Stimulated activated CD8-positive, alpha-beta memory T cell treated with anti-CD3 and anti-CD28 coated beads, Interleukin-7, amount 100 ng/mL, for 24 hours (primary cell): ENCODE measurements around the gene HRAS.
A peak's percentile ranks its signal among the peaks of the same experiment; 100 is the strongest.

ENCODE experiments used
- DNase-seq: peaks from one replicate; pipeline ENCODE4 v3.0.0-alpha.2; 2020; ENCODE audit warnings: low read depth

The HRAS gene

DNA sequence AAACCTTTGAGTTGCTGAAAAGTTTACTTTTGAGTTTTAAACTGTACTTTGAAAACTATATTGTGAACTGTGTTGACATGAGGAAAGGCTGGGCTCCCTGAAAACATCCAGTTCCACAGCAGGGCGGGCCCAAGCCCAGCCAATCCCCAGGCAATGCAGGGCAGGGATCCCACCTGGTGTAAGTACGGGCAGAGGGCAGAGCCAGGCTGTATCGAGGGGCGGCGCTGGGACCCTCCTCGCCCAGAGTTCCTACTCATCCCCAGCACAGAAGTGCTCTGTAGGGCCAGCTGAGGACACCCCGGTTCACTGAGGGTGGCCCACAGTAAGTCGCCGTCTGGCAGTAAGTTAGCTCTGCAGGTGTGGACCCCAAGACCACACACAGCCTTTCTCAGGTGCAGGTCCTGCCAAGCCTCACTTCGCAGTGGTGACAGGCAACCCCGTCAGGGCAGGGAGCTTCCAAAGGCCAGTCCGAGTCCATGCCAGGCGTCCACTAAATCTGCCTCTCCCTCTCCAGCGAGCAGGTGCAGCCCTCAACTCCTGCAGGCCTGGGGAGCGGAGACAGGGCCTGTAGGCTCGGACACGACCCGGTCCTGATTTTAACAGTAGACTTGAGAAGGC lies 31.7 kb upstream of the HRAS start:
- no peak for DNase-seq

DNA sequence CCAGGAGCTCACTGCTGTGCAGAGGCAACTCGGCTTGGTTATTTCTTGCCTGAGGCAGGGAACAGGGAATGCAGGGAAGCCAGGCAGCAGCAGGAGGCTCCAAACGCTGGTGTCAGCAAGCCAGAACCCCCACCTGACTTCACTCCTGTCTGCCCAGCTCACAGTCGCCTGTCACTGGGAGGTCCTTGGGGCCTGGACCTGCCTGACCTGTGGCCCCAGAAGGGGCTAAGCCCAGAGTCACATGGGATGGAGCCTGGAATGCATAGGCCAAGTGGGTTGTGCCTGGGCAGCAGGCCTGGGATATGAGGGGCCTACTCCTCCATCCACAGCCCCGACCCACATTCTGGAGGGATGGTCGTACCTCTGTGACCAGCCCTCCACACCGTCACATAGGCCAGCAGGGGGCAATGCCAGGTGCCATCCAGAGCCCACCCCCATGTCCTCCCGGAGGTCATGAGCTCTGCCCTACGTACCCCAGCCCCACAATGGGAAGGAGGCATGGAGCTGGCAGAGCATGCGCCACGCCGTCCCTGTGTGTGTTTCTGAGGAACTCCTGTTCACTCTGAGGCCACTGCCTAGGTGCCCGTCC lies 30.6 kb upstream of the HRAS start:
- DNase-seq = no peak

DNA sequence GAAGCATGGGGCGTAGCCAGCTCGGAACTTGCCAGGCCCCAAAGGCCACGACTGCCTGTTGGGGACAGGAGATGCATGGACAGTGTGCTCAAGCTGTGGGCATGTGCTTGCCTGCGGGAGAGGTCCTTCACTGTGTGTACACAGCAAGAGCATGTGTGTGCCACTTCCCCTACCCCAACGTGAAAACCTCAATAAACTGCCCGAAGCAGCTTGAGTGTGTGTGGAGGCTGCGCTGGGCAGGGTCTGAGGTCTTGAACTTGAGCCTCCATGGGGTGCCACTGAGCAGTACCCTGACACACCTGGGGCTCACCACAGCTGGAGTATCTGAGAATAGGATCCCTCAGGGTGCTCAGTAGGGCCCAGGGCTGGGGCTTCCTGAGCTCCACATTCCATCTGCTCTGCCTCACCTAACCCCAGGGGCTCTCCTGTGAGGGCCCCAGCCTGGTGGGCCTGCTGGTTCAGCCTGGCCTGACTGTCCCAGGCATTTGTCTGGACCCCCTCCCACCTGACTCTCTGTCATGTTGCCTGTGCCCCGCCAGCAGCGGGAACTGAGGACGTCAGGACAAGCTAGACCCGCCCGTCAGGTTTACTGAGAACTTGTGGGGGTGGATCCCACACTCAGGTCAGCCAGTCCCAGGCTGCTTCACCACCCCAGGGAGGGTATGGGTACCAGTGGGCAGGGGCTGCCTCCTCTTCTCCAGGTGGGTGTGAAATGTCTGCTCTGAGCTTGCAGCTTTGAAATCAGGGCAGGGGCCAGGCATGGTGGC lies 28.6 kb upstream of the HRAS start:
- DNase-seq = no peak

DNA sequence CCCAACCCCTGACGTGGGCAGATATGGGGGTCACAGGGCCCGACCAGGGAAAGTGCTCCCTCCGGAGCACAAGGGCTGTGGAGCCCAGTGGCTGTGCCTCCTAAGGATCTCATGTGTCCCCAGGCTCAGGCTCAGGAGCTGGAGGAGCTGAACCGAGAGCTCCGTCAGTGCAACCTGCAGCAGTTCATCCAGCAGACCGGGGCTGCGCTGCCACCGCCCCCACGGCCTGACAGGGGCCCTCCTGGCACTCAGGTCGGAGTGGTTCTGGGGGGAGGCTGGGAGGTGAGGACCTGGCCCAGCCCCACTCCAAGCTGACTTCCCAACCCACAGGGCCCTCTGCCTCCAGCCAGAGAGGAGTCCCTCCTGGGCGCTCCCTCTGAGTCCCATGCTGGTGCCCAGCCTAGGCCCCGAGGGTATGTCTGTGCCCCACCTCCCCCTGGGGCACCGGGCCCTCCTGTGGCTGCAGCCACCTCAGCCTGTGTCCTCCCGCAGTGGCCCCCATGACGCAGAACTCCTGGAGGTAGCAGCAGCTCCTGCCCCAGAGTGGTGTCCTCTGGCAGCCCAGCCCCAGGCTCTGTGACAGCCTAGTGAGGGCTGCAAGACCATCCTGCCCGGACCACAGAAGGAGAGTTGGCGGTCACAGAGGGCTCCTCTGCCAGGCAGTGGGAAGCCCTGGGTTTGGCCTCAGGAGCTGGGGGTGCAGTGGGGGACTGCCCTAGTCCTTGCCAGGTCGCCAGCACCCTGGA lies 27.9 kb upstream of the HRAS start:
- no peak for DNase-seq

DNA sequence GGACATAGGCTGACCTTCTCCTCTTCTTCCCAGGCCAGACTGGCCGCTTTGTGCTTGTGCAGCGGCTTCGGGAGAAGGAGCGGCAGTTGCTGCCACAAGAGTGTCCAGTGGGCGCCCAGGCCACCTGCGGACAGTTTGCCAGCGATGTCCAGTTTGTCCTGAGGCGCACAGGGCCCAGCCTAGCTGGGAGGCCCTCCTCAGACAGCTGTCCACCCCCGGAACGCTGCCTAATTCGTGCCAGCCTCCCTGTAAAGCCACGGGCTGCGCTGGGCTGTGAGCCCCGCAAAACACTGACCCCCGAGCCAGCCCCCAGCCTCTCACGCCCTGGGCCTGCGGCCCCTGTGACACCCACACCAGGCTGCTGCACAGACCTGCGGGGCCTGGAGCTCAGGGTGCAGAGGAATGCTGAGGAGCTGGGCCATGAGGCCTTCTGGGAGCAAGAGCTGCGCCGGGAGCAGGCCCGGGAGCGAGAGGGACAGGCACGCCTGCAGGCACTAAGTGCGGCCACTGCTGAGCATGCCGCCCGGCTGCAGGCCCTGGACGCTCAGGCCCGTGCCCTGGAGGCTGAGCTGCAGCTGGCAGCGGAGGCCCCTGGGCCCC lies 26.8 kb upstream of the HRAS start:
- DNase-seq = no peak

DNA sequence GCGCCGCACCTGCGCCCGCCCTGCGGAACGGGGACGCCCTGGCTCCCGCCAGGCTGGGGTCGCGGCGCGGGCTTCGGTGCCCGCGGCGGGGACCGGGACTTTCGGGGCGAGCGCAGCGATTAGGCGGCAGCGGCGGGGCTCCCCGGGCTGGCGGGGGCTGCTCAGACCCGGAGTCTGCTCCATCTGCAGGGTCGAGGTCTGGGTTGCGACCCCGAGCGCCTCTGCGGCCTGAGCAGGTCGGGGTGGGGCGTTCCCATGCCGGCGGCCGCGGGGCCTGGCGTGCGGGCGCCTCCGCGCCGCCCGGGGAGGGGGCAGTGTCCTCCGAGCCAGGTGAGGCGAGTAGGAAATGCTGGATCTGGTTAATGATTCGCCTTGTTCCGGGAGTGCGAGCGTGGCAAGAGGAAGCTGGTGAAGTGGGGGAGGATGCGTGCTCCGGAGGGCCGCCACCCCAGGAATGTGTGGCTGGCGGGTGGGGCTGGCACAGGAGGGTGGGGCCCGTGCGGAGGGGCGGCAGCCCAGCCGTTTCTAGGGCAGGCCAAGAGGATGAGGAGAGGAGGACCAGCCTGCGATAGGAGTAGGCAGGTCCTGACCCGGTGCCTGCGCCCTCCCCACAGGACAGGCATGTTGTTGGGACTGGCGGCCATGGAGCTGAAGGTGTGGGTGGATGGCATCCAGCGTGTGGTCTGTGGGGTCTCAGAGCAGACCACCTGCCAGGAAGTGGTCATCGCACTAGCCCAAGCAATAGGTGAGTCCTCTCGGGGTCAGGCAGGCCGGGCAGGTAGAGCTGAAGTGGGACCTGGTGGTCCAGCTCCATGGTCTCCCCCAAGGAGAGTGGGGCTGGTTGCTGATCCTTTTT lies 26.0 kb upstream of the HRAS start:
- DNase-seq = no peak

DNA sequence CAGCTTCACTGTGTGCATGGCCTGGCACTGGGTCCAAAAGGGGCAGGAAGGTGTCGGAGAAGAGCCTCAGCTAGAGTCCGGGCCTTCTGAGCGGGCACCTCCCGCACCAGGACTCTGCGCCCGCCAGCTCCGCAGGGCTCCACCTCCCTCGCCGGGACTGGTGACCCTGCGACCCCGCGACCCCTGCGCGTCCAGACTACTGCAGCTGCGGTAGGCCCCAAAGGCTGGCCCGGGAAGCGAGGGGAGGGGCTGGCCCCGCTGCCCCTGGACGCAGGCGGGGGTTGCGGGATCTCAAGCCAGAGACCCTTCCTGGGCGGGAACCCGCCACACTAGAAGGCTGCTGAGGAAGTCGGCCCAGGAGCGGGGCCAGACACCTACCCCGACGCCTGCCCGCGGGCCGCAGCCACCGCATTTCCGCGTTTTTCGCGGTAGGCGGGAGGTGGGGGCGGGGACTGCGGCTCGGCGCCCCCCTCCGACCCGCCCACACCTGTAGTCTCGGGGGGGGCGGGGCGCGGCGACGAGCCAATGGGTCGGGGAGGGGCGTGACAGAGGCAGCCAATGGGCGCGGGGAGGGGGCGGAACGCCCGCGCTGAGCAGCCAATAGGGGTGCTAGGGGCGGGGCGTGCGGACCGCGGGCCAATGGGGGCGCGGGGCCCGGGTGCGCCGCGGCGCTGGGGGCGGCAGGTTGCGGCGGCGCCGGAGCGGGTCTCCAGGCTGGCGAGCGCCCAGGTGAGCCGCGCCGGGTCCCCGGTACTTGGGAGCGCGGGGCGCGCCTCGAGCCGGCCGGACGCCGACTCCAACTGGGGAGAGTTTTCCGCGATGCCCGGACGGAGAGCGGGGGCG lies 25.1 kb upstream of the HRAS start, which contains the start of the genes LMNTD2 and RASSF7:
LMNTD2 (minus strand) TSS at position 434 of the 843 bp plus-strand sequence; CDS start at position 412, 22 bp downstream.
RASSF7 (plus strand) TSS at position 666 of the 843 bp plus-strand sequence. CDS start 799 bp downstream, outside the sequence.
- peak; percentile 92 for DNase-seq

DNA sequence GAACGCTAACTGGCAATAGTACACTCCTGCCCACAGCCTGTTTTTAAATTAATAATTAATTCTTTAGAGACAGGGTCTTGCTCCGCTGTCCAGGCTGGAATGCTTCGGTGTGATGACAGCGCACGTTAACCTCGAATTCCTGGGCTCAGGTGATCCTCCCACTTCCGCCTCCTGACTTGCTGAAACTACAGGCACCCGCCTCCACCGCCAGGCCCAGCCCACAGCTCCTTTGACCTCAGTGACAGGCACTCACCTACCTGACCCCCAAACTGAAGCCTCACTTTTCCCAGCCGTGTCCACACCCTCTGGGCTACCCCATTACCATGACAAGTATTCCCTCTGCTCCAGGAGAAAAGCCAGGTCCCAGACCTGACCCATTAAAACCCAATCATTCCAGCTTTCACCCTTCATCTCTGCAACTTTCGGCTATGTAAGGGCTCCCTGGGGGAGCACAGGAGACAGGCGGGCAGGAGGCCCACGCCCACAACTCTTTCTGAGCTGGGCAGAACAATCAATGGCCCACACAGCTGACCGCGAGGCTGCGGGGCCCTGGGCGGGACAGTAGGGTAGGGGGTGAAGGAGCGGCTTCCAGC lies 24.4 kb upstream of the HRAS start:
- no peak for DNase-seq

DNA sequence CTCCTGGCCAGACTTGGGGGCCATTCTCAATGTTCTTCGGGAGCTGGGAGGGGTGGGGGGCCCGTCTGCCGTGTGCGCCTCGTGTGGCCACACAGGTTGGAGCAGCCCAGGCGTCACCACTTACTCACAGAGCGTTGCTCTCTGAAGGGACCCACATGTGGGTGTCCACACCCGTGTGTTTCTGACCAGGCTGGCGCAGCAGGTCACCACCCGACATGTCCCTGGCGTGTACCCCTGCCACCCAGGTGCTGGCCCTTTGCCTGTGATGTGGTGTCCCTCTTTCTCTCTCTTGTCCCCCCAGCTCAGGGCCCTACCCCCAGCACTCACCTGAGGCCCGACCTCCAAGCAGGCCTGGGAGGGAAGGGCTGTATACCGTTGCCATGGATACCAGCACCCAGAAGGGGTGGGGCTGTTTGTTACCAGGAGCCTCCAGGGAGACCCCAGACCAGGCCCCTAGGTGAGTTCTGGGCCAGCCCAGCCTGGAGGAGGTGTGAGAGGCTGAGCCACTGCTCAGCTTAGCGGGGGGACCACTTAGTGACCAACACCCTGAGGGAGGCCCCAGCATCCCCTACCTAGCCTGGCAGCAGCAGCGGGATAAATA lies 23.7 kb upstream of the HRAS start:
- DNase-seq = no peak

DNA sequence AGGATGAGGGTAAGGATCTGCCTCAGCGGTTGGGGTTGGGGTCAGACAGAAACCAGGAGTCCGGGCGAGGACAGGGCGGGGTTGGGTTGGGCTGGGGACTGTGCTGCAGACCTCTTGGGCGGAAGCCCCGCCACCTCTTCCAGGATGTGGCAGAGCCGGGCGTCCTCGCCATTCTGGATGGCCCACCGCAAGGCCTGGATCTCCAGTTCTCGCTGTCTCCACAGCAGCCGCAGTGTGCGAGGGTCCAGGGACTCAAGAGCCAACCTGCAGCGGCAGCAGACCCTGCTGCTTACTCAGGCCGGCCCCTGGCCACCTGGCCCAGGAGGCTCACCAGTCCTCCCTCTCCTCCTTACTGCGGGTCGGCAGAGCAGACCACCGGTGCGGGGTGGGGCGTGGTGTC lies 23.1 kb upstream of the HRAS start:
- no peak for DNase-seq

DNA sequence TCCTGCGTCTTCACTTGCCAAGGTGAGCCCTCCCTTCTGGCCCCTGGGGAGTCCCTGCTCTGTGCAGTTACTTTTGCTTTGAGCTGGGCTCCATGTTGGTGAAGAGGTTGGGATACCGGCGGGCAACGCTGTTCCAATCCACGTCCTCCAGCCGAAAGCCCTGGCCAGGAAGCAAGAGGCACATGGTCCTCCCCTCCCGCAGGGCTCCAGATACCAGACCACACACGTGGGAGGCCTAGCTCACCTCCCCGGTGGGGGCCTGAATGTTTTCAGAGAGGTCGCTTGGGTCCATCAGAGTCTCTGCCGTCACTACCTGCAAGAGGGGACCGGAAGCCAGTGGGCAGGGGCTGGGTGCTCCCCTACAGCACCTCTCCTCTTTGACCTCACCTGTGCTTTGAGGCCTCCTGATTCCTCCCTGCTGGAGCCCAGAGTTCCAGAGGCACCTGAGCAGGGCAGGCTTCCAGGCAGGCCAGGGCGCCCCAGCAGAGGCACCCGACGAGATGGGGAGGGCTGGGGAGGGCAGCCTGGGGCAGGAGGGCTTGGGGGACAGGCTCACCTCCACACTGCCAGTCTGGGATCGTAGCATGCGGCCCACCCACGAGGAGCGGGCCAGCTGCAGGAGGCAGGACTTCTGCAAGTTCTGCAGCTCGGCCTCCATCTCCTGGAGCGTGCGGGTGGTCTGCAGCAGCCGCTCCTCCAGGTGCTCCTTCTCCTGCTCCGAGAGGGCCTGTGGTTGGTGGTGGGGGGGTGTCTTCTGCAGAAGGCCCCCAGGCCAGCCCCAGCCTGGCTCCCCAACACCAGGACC lies 22.2 kb upstream of the HRAS start:
- DNase-seq = no peak

DNA sequence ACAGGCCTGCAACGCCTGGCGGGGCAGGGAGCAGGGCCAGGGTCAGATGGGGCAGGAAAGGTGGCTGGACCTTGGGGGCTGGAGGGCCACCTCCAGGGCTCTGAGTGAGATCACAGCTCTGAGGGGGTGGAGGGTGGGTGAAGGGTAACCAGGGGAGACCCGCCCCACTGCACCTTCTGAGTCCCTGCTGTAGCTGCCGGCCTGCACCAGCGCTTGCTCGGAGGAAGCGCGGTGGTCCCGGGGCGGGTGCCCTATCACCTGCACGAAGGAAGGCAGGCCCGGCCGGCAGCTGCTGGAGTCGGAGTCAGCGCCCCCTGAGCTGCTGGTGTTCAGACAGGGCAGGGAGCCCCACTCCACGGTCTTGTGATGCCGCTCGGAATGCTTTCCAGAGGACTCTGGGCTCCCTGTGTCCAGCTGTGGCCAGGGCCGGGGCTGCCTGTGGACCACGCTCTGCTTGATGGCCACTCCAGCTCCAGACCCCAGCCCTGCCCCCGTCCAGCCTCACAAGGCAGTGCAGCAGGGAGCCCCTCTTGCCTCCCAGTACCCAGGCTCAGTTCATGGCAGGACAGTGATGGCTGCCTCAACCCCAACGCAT lies 21.4 kb upstream of the HRAS start:
- no peak for DNase-seq

DNA sequence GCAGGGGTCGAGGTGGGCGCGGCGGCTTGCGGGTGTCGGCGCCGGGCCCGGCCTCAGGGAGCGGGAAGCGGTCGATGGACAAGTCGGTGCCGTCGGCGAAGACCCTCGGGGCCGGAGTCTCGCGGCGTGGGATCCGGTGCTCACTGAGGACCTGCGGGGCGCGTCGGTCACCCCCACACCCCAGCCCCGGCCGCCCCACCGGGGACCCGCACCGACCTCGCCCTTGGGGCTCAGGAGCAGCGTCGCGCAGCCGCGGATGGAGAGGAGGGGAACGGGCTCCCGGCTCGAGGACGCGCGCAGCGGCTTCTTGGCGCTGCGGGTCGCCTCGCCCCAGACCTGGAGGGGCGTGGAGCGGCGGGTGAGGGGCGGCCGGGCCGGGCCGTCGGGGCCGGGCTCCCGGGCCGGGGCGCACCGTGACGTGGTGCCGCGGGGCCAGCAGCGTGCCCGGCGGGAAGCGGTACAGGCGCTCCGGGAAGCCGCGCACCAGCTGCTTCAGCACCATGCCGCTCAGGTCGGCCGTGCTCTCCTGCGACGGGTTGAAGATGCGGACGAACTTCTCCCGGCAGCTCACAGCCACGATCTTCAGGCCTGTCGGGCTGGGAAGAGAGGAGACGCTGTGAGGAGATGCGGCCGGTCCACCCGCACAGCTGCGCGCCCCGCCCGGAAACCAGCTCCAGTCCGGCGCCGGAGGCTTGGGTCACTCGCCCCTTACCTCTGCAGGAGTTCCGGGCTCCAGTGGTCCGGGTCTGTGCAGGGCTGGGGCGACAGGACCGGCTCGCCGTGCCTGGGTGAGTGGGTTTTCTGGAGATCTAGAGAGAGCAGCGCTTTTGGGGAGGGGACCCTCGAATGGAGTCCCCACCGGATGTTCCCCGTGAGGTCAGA lies 20.6 kb upstream of the HRAS start:
- no peak for DNase-seq

DNA sequence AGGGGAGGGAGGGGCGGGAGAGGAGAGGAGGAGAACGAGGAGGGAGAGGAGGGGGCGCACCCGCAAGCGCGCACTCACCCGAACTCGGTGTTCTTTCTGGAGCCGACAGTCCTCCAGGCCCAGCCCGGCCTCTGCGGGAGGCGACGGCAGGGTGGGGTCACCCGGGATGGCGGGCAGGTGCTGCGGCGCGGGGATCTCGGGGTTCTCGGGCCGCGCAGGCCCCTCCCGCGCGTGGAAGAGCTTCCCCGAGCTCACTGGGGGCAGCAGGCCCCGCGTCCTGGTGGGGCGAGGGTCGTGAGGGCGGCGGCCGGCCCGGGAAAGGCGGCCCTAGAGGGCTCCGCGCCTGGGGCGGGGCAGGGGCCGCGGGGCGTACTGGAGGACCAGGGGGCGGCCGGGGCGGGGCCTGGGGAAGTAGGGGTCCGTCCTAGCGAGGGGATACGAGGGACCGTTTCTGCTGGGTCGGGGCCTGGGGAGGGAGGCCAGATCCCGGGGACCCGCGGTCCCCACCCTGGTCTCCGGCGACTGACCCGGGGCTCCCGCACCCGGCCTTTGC lies 19.9 kb upstream of the HRAS start:
- DNase-seq = no peak

DNA sequence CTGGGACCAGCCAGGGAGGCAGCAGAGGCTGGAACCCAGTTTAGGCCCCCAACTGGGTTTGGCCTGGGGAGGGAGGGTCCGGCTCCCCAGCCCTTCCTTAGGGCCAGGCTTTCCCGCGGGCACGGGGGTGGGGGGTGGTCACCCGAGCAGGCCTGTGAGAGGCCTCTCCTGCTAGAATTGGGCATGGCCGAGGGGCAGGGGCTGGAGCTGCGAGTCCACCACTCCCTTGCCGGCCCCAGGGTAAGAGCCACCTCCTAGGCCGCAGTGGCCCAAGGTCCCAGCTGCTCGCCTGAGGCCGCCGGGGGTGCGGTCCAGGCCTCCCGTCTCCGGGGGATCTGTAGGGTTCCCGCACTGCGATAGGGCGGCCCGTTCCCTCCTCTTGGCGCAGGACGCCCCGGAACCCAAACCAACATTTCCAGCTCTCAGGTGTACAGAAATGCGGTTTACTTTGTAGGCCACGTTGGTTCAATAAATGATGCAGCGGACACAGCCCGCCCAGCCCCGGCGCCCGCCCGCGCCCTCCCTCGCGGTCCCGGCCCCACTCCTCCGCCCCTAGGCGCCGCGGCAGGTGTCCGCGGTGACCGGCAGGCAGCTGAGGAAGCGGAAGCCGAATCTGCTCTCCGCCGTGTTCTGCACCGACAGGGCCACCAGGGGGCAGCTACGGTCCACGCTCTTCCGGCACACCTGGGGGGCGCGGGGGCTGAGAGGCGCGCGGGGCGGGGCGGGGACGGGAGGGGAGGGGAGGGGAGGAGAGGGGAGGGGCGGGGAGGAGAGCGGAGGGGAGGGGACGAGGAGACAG lies 19.3 kb upstream of the HRAS start:
- DNase-seq = no peak

DNA sequence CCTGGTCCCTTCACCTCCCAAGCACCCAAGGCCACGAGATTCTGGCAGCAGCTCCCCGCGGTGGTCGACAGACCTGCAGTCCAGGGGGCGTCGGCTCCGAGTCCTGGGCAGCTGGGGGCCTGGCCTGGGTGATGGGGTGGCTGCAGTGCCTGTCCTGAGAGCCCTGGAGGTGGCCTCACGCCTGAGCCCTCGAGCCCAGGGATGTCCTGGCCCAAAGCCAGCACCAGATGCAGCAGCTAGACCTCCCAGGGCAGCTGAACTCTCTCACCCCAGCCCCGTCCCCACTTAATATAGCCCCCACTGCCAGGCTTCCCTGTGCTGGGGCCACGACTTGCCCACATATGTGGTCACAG lies 18.6 kb upstream of the HRAS start:
- no peak for DNase-seq
